HG03196 (cell line): ENCODE measurements around the gene EDC4.
"Not testable (repeated sequence)": the region's sequence is repeated elsewhere in the genome, so short reads cannot be mapped to it uniquely, and the experiment has no call there.

ENCODE experiments used
- ATAC-seq: cut with Tn5 transposase; IDR thresholded peaks from one replicate; pipeline ENCODE4 v1.9.1; 2021; ENCODE audit not compliant: unreplicated experiment

EDC4 gene

DNA sequence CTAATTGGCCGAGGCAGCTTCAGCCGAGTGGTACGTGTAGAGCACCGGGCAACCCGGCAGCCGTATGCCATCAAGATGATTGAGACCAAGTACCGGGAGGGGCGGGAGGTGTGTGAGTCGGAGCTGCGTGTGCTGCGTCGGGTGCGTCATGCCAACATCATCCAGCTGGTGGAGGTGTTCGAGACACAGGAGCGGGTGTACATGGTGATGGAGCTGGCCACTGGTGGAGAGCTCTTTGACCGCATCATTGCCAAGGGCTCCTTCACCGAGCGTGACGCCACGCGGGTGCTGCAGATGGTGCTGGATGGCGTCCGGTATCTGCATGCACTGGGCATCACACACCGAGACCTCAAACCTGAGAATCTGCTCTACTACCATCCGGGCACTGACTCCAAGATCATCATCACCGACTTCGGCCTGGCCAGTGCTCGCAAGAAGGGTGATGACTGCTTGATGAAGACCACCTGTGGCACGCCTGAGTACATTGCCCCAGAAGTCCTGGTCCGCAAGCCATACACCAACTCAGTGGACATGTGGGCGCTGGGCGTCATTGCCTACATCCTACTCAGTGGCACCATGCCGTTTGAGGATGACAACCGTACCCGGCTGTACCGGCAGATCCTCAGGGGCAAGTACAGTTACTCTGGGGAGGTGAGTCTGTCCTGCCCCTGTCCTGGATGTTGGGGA is 36.3 kb downstream of the EDC4 start:
- ATAC-seq: no peak

DNA sequence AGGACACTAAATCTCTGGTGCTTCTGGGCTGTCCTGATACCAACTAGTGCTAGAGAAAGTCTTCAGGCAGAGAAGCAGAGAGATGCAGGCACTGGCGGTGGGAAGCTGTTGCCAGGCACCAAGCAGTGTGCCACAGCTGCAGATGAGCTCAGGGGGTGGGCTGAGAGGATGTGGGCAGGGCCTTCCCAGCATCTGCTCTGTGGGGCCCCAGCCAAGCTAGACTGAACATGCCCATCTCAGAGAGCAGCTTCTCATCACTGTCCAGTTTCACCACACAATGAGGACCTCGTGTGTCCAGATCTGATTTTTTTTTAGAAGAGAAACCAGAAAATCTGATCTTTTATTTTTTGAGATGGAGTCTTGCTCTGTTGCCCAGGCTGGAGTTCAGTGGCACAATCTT is 37.3 kb downstream of the EDC4 start:
- no peak for ATAC-seq

DNA sequence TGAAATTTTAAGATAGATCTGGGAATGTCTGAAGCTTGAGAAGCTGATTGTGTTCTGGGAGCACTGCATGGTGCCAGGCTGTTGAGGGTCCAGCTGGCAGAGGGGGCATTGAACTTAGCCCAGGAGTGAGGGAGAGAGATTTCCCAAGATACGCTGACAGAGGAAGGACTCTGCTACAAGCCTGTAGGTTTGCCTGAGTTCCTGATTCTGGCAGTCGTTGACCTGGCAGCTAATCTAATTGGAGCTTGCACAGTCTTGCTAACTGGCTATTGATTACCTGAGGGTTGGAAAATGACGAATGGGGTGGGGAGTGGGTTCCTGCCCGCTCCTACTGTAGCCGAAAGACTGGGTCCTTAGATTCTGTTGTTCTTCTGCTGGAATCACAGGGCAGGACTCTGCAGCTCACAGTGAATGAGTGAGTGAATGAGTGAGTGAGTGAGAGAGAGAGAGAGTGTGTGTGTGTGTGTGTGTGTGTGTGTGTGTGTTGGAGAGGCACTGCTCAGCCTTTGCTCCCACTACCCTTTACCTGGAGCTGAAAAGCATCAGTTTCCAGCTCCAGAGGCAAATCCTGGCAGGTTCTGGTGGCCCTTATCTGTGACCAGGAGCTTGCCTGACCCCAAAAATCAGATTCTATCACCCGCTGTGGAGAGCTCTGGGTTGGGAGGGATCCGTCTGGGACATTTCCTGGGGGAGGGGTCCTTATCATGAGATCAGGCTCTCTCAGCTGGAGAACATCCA is 42.1 kb downstream of the EDC4 start:
- no peak for ATAC-seq

DNA sequence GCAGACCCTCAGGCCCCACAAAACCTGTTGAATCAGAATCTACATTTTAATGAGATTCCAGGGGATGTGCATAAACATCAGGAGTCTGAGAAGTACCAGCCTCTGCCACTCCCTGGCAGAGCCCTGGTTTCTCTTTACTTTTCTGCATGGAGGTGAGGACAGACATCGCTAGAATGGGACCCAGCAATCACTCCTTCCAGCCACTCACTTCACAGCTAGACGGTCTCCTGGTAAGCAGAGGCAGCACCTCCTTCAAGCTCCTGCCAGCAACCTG is 42.6 kb downstream of the EDC4 start:
- ATAC-seq: not testable (repeated sequence)

DNA sequence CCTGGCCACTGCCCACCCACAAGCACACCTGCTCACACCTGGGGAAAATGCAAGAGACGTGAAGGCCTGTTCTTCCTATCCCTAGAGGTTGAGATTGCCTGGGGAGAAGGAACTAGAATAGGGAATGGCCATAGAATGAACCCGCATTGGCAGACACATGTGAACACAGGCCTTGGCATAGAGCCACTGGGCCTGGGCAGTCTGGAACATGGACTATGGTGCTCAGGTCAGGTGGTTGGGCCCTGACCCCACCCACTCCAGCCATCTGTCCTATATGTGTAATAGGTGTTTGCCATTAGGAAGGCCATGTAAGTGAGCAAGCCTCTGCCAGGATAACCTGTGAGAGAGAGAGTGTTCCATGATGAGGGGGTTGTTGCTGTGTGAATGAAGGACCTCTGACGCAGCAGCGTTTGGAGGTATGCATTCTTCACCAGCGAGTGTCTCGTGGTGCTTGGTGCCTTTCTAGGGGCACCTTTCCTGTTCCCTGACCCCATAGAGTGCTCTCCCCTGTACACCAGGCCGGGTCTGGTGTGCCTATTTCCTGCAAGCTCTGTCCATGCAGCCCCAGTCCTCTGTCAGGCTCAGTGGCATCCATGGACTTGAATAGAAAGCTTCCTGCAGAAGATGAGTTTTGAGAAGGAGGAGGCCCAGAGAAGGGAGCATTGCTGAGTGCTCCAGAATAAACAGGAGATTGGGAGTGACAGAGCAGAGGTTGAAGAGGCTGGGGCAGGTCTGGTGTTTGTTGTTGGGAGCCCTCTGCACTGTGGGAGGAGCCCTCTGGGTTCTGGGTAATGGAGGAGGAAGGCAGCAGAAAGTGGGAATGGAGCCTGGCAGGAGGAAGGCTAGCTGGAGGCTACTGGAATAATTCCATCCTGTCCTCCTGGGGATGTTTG is 43.2 kb downstream of the EDC4 start:
- no peak for ATAC-seq

DNA sequence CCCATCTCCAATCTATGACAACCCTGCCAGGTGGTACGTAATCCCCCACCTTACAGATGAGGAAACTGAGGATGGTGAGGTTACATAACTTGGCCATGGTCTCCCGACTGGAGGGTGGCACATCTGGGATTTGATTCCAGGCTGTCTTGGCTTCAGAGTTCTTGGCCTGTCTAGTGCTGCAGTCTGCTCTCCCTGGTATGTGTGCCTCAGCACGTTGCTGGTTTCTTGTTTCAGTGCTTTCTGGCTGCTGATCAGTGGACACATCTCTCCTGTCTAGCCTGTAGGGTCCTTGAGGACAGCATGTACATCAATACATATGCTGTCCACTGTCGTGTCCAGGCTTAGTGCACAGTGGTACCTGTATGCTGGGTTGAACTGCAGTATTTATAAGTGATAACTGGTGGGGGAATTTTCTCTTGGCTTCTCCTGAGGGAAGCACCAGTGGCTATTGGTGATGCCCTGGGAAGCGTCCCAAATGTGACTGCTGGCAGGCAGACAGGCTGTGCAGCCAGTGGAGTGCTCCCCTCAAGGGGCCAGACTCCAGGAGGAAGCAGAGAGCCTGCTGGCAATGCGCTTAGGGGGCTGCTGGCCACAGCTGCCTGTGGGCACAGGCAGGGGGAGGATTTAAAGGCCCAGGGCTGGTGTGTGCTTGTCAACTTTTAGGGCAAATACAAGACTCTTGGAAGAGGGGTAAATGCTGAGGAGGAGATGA is 44.4 kb downstream of the EDC4 start:
- ATAC-seq: no peak

DNA sequence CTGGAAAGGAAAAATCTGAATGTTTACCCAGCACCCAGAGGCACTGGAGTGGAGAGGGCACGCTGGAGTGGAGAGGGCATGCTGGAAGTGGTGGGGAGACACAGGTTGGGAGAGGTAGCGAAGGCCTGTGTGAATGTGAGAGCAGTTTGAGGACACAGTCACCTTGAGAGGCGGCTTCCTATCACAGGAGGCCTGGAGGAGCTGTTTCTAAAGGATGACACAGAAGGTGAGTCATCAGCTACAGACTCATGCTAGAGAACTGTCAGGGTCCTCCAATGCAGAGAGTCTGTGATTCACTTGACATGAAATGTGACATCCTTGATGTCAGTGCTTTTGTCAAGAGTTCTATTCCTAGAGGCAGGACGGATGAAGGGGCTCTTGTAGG is 45.0 kb downstream of the EDC4 start:
- no peak for ATAC-seq

DNA sequence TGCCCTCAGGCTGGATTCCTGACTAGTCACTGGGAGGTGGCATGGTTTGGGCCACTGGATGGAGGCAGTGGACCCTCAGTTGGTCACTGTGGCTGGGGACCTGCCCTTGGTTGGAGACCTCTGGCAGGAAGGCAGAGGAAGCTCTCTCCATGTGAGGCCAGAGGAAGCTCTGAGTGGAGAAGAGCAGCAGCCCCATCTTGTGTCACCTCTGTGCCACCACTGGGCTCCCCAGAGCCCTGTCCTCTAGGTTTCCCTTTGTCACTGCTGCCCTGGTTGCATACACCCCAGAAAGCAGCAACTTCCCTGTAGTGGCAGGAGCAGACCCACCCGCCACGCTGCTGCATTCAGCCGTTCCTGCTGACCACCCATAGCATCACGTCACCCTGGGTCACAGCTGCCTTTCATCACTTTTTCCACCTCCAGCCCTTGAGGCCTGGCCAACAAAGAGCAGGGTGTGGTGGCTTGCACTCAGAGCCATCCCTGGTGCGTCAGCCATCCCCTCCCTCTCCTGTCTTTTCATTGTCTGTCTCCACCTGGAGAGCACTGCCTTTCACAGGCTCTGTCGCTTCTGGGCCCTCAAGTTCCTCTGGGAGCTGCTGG is 46.9 kb downstream of the EDC4 start:
- ATAC-seq: no peak

DNA sequence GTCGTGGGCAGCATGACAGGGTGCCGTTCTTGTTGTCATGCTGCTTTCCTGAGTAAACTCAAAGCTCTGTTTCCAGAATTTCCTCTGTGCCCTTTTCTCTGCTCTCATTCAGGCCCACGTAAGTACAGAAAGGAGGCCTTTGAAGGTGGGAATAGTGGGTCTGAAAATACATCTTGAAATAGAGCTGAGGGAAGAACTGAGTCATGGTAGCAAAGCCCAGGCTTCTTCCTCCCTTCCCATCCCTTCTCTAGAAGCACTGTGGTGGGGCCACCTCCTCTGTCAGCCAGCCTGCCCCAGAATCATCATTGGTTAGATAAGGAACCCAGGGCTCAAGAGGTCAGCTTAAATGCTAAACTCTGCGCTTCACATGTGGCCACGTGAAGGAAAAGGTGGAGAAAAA is 49.4 kb downstream of the EDC4 start:
- no peak for ATAC-seq

DNA sequence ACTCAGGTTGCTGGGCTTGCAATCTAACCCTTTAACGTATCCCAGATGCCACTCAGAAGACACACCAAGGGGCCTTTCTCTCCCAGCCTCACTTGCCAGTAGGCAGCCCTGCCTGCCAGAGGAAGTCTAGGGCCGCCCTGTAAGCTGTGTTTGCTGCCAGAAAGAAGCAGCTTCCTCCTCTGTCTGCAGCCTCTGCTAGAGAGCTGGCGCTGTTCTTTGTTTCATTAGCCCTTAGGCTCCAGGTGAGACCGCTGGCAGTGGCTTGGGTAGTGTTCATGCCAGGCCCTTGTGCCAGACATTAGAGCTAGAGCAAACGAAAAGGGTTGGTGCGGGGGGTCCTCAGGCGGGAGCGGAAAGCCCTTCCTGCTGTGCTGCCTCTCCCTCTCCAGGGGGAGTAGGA is 49.9 kb downstream of the EDC4 start:
- ATAC-seq: no peak

DNA sequence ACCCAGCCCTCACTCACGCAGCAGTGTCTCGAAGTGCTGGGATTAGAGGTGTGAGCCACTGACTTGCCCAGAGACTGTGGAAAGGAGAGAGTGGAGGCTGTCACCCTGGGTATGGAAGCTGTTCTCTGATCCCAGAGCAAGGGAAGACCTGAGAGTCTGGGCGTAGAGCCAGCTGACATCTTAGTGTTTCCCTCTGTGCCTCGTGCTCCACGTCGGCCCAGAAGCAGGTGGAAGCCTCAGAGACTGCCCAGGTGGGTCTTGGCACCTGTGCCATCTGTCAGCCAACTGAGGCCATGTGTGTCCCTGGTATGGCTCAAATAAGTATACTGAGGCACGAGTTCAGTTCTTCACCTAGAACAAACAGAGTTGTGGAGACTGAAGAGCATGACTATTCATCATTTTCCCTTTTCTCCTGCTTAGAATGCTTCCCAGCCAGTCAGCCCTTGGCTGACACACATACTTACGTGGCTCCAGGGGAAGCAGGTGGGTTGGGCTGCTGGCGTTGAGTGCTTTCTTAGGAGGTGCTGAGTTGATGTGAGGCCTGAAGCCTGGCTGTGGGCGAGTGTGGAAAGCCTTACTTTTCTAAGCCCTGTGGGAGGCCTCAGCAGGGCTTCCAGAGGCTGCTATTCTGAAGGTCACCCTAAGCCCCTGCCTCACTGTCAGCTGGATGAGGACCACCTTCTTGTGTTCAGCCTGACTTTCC is 50.7 kb downstream of the EDC4 start:
- ATAC-seq: no peak

DNA sequence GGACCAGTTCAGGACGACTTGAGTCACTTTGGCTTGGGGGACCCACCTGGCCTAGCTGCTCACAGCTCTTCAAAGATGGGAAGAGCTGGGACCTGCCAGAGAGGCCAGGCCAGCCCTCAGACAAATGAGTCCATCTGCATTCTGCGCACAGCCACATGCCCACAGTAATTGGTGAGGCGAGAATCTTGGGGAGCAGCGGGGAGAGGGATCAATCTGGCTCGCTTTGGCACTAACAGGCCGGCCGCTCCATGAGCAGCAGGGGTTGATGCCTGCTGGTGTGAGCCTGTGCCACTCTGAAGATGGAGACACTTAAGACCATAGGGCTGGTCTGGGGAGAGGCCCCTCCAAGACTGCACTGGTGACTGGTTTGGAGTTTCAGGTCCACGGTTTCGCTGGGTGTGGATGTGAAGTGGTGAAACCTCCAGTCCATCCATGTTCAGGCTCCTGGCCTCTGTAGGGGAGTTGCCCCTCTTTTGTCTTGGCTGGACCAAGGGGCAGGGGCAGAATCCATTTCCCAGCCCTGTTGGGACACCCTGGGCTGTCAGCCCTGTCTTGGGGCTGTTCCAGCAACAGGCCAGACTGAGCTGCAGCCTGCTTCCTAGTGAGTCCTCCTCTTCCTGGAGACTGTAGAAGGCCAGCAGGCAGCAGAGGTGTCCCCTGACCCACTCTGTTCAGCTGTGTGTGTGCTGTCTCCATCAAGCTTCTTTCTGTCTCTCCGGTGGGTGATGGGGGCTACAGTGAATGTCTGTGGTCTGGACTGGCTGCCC is 51.5 kb downstream of the EDC4 start:
- ATAC-seq: no peak

DNA sequence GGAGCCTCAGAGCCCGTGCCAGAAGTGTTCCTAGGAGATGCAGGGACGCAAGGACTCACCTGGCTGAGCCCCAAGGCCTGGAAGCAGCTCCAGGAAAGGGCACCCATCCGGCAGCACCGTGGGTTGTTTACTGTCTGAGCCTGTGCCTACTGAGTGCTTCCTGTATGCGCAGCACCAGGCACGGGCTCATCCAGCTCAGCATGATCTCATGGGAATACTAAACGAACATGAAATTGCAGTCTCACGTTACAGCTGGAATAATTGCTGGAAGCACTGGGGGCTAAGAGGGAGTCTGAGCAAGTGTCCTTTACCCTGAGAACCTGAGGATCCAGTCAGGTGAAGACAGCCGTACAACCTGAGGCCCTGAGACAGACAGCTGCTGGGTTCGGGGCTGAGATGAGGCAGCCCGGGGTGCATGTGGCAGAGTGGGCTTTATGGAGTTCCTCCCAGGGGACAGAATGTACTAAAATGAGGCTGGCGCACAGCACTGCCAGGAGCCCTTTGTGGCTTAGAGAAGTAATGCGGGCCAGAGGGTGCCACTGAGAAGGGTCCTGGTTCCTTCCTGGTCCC is 53.4 kb downstream of the EDC4 start:
- no peak for ATAC-seq

DNA sequence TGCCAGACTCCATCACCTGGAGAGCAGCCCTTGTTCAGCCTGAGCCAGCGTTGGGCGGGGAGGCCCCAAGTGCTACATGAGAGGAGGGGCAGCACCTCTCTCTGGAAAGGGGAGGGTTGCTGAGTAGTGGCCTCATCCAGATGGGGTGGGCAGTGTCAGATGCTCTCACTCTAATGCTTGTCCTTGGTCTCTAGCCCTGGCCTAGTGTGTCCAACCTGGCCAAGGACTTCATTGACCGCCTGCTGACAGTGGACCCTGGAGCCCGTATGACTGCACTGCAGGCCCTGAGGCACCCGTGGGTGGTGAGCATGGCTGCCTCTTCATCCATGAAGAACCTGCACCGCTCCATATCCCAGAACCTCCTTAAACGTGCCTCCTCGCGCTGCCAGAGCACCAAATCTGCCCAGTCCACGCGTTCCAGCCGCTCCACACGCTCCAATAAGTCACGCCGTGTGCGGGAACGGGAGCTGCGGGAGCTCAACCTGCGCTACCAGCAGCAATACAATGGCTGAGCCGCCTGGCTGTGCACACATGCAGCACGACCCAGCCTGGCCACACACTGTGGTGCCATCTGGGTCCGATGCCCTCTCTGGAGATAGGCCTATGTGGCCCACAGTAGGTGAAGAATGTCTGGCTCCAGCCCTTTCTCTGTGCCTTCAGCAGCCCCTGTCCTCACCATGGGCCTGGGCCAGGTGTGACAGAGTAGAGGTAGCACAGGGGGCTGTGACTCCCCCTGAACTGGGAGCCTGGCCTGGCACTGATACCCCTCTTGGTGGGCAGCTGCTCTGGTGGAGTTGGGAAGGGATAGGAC is 54.5 kb downstream of the EDC4 start:
- no peak for ATAC-seq

DNA sequence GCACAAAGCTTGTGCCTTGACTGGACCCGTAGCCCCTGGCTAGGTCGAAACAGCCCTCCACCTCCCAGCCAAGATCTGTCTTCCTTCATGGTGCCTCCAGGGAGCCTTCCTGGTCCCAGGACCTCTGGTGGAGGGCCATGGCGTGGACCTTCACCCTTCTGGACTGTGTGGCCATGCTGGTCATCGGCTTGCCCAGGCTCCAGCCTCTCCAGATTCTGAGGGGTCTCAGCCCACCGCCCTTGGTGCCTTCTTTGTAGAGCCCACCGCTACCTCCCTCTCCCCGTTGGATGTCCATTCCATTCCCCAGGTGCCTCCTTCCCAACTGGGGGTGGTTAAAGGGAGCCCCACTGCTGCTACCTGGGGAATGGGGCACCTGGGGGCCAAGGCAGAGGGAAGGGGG is 55.3 kb downstream of the EDC4 start:
- ATAC-seq: no peak

DNA sequence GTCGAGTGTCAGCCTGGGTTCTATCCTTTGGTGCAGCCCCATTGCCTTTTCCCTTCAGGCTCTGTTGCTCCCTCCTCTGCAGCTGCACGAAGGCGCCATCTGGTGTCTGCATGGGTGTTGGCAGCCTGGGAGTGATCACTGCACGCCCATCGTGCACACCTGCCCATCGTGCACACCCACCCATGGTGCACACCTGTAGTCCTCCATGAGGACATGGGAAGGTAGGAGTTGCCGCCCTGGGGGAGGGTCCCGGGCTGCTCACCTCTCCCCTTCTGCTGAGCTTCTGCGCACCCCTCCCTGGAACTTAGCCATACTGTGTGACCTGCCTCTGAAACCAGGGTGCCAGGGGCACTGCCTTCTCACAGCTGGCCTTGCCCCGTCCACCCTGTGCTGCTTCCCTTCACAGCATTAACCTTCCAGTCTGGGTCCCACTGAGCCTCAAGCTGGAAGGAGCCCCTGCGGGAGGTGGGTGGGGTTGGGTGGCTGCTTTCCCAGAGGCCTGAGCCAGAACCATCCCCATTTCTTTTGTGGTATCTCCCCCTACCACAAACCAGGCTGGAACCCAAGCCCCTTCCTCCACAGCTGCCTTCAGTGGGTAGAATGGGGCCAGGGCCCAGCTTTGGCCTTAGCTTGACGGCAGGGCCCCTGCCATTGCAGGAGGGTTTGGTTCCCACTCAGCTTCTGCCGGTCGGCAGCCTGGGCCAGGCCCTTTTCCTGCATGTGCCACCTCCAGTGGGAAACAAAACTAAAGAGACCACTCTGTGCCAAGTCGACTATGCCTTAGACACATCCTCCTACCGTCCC is 55.9 kb downstream of the EDC4 start:
- ATAC-seq: no peak

DNA sequence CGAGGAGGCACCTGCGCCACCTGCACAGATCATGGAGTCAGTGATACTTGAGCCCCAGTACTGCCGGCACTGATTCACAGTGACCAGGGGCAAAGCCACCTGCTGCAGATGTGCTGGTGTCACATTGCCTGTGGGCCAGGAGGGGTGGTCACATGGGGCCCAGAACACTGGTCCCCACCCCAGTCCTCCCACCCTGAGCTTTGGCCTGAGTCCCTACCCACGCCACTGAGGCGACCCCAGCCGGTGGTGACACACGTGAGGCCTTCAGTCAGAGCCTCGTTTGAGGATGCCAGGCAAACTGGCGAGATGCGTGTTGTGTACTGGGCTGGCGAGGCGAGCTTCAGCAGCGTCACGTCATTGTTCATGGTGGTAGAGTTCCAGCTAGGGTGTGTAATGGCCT is 57.3 kb downstream of the EDC4 start:
- no peak for ATAC-seq
